Osteocyte (in vitro differentiated cells): ENCODE data around the gene DOCK1. TPM values are rescaled to one million over a fixed set of nuclear protein-coding genes. Genes with fewer than 3 reads are reported as not detected.

Experiments
- DNase-seq: peaks from one replicate; pipeline ENCODE4 v3.0.0; 2021; ENCODE audit warnings: mixed read lengths; ENCODE audit not compliant: unreplicated experiment; ENCODE audit errors: extremely low spot score
- H3K27ac Mint-ChIP-seq: one replicate; pipeline ENCODE4 v1.8.0; 2021; ENCODE audit warnings: mild to moderate bottlenecking, mixed read lengths; ENCODE audit not compliant: unreplicated experiment
- H3K27me3 Mint-ChIP-seq: one replicate; pipeline ENCODE4 v1.8.0; 2021; ENCODE audit warnings: mixed read lengths; ENCODE audit not compliant: unreplicated experiment
- H3K36me3 Mint-ChIP-seq: one replicate; pipeline ENCODE4 v1.8.0; 2021; ENCODE audit warnings: mixed read lengths; ENCODE audit not compliant: unreplicated experiment
- H3K4me1 Mint-ChIP-seq: one replicate; pipeline ENCODE4 v1.8.0; 2021; ENCODE audit warnings: mixed read lengths; ENCODE audit not compliant: unreplicated experiment
- H3K4me3 Mint-ChIP-seq: one replicate; pipeline ENCODE4 v1.8.0; 2021; ENCODE audit warnings: mild to moderate bottlenecking, moderate library complexity, mixed read lengths; ENCODE audit not compliant: unreplicated experiment
- H3K9me3 Mint-ChIP-seq: one replicate; pipeline ENCODE4 v1.8.0; 2021; ENCODE audit warnings: mixed read lengths; ENCODE audit not compliant: unreplicated experiment
- total RNA-seq: library from RNA; stranded (reverse); gene quantifications from 2 replicates; pipeline ENCODE4 v1.2.1, GENCODE V29; 2021
- TF ChIP-seq, protein P1 (sequence below): fragments of 200-600 bp; sonication (generic); IDR thresholded peaks from 2 replicates; pipeline ENCODE4 v1.5.0; 2021; ENCODE audit warnings: antibody characterized with exemption, mild to moderate bottlenecking, moderate library complexity

Gene DOCK1
- total RNA-seq, 1 donor from 2014 or later, result 66.3 TPM

DNA sequence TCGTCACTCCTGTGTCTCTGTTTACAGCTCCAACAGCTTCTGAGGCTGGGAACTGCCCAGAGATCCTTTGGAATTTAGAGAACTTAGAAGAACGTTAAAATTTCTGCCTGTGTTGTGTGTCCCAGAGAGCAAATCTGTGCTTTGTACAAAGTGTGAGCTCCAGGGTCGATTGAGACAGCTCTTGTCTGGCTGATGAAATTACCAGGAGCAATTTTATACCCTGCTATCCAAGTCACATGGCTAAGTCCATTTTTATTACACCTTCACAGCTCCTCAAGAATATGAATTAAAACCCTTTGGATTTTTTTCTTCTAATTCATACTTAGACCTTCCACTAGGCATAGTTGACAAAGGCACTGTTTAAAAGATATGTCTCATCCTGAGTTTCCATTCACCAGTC lies 337.7 kb downstream of the DOCK1 start:
- H3K9me3 Mint-ChIP-seq, result no peaks in the 10 kb centered on the region
- no peak overlapping the region for H3K27ac Mint-ChIP-seq
- H3K4me3 Mint-ChIP-seq, result no peak overlapping the region
- H3K36me3 Mint-ChIP-seq, result peaks cover 11% of the 10 kb centered on the region
- H3K27me3 Mint-ChIP-seq, result no peaks in the 10 kb centered on the region
- TF ChIP-seq, protein P1, sequence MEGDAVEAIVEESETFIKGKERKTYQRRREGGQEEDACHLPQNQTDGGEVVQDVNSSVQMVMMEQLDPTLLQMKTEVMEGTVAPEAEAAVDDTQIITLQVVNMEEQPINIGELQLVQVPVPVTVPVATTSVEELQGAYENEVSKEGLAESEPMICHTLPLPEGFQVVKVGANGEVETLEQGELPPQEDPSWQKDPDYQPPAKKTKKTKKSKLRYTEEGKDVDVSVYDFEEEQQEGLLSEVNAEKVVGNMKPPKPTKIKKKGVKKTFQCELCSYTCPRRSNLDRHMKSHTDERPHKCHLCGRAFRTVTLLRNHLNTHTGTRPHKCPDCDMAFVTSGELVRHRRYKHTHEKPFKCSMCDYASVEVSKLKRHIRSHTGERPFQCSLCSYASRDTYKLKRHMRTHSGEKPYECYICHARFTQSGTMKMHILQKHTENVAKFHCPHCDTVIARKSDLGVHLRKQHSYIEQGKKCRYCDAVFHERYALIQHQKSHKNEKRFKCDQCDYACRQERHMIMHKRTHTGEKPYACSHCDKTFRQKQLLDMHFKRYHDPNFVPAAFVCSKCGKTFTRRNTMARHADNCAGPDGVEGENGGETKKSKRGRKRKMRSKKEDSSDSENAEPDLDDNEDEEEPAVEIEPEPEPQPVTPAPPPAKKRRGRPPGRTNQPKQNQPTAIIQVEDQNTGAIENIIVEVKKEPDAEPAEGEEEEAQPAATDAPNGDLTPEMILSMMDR, result no peak
- no peak for DNase-seq
- peaks cover 2% of the 10 kb centered on the region for H3K4me1 Mint-ChIP-seq

DNA sequence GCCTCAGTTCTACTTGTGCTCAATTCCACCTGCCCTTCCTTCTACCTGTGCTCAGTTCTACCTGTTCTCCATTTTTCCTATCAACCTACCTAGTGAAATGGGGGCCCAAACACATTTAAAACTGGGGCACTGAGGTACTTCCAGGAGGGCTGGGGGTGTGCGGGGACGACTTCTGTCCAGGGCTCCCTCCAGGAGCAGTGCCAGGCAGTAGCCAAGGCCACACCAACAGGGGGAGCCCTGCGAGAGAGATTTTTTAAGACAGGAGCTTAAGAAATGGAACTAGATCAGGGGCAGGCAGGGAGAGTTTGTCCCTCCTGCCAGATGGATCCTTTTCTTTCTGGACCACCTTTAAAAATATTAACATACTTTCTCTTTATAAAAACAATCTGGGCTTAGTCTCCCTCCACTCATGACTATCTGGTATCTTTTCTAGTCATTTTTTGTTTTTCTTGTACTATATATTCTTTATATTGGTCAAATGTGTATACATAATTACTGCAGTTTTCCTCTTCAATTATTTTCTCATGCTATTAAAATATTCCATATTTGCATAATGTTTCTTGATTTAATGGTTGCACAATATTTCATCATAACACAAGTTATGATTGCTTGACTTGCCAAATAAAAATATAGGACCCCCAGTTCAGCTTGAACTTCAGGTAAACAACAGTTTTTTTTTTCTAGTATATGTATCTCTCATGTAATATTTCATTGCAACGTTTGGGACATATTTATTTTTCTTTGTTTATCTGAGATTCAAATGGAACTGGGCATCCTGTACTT lies 338.5 kb downstream of the DOCK1 start:
- Mint-ChIP-seq H3K4me3 (no peak overlapping the region), H3K4me1 (peaks cover 2% of the 10 kb centered on the region), H3K36me3 (peaks cover 14% of the 10 kb centered on the region), H3K9me3 (no peaks in the 10 kb centered on the region), H3K27me3 (no peaks in the 10 kb centered on the region), H3K27ac (no peak overlapping the region)
- no peak for DNase-seq
- TF ChIP-seq, protein P1, result peak; percentile 62

- DNase-seq, result no peak
- Mint-ChIP-seq H3K27ac (no peak overlapping the region), H3K9me3 (no peaks in the 10 kb centered on the region), H3K27me3 (no peaks in the 10 kb centered on the region), H3K4me3 (no peak overlapping the region), H3K4me1 (peaks cover 2% of the 10 kb centered on the region), H3K36me3 (peaks cover 17% of the 10 kb centered on the region)
- TF ChIP-seq, protein P1, result no peak
These were observed 340.2 kb downstream of the DOCK1 start for GRCh38 chr10:127245456-127245855.

- Mint-ChIP-seq H3K4me1 (no peaks in the 10 kb centered on the region), H3K4me3 (no peak overlapping the region), H3K9me3 (no peaks in the 10 kb centered on the region), H3K27me3 (no peaks in the 10 kb centered on the region), H3K36me3 (peaks cover 27% of the 10 kb centered on the region), H3K27ac (no peak overlapping the region)
- DNase-seq, result no peak
- TF ChIP-seq, protein P1, result no peak
These were observed 344.8 kb downstream of the DOCK1 start for GRCh38 chr10:127250031-127250430.

GRCh38 chr10:127252818-127253217 lies 347.6 kb downstream of the DOCK1 start:
- TF ChIP-seq, protein P1, result no peak
- H3K27ac Mint-ChIP-seq, result no peak overlapping the region
- no peak for DNase-seq
- no peaks in the 10 kb centered on the region for H3K9me3 Mint-ChIP-seq
- peaks cover 10% of the 10 kb centered on the region for H3K4me1 Mint-ChIP-seq
- peaks cover 21% of the 10 kb centered on the region for H3K36me3 Mint-ChIP-seq
- no peaks in the 10 kb centered on the region for H3K27me3 Mint-ChIP-seq
- no peak overlapping the region for H3K4me3 Mint-ChIP-seq
